NCI-H128 (cell line): Measurements from ENCODE around the gene CD52.
A peak's percentile ranks its signal among the peaks of the same experiment; 100 is the strongest.
"Not testable (repeated sequence)": the region's sequence is repeated elsewhere in the genome, so short reads cannot be mapped to it uniquely, and the experiment has no call there.

Experiments used
- DNase-seq: peaks from one replicate; lab custom pipeline; 2025; ENCODE audit not compliant: unreplicated experiment; lab: John Stamatoyannopoulos, UW

CD52 gene

DNA sequence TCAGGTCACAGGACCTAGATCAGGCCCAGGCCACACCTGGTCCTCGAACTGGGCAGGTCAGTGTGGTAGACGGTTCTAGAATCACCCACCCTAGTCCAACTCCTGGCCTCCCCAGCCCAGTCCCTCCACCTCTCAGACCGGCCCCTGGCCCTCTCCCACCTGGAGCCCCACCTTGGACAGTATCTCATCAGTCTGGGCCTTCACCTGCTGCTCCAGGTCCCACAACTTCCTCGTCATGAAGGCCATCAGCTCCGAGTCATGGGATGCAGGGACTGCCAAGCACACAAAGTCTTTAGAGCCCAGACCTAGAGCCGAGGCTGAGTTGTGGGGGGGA, 20.0 kb upstream of the CD52 start:
- DNase-seq = no peak

DNA sequence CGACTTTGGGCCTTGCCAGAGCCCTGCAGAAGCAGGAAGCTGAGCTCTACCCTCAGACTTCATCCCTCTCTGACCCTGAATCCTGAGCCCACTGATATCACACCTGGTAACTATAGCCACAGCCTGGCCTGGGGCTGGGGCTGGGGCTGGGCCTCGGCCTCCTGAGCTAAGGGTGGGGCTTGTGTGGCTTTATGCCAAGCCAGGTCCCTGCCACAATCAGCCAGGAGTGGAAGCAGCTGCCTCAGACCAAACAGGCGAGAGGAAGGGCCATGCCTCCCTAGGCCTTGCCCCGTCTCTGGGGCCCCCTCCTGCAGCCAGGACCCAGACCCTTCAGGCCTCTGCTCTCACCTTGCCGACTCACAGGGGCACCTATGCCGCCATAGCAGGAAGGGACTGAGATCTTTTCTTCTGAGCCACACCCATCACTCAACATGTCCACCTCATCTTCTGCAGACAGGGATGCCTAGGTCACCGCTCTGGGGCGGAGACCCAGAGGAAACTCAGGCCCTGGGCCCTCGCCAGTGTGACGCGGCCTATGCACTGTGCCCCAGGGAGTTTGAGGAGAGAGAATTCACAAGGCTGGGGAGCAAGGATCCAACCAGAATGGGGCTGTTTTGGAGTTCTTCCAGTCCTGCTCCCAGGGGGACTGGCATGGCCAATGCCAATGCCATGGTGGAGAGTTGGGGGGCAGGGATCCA, 17.0 kb upstream of the CD52 start:
- no peak for DNase-seq

DNA sequence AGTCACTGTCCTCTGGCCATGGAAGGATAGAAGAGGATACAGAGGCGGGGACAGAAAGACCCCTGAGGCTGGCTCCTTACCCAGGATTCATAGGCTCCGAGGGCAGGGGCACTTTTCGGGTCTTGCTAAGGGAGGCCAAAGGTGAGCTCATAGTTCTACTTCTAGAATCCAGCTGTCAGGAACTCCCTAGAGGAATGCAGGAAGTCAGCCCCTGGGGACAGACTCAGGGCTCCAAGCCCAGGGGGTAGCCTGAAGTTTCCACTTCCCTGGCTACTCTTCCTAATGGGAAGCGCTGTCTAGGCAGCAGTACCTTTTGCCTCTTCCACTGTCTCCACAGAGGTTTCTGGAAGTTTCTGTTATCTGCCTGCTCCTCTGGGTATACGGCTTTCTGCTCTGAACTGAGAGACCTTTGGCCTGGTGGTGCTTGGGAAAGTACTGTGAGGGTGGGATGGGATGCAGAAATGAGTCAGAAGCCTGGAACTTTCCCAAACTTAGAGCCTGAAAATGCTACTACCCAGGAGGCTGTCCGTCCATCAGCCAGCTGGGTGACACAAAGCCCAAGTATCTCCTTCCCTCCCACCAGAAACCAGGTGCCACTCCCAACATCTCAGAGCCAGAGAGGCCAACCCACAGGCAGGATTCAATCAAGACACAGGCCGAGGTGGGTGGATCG, 14.9 kb upstream of the CD52 start:
- DNase-seq = no peak

DNA sequence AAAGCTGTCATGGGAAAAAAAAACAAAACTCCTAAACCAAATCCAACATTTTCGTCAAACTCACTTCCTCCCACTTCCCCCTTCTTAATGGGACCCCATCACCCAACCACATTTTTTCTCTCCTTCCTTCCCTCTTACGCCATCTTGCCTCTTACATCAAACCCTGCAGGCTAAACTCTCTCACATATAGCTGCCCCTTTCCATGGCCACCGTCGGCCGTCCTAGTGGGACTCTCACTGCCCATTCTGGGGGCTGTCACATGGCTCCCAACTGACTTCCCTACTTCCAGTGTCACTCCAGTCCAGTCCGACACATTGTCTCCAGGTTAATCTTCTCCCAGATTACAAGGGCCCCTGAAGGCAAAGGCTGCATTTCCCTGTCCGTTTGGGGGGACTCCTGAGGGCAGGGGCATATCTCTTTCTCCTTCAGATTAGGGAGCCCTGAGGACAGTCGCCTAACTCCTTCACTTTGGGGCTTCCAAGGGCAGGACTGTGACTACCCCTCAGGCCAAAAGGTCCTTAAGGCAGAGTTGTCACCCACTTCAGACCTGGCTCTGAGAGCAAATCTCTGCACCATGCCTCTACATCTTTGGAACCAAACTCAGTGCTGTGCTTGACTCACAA, 12.0 kb upstream of the CD52 start:
- DNase-seq = no peak

DNA sequence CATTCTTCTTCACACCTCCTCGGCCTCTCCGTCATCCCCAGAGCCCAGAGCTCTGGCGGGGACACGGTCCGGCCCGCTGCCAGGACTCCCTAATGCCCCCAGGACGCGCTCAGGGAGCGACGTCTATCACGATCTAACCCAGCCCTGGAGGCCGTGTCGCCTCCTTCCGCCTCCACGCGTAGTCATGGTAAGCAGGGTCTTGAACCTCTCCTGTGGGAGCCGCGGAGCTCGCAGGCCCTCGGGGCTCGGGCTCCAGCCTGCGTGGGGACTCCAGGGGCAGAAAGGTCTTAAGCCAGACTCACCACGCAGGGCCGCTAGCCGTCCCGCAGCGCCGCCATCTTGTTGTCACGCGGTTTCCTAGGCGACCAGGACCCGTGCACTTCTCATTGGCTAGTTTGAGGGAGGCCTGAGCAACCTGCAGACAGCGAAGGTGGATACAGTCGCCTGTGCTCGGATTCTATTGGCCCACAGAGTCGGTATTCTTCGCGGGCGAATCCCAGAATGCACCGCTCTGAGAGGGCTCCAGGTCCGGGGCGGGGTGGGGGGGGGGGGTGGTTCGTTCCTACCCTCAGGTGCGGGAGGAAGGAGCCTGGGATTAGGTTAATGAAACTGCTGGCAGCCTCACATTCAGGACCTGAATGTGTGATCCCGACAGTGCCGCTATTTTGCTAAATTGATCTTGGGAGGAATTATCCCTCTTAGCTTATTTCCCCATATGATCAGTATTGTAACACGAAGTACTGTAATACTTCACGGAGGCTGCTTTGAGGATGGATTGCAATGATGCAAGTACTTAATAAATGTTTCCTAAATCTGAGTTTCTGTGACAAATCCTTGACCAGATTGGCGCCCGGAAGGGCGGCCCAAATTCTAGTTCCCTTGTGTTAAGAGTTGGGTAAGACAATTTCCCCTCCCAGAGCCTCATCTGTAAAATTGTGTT, 11.2 kb upstream of the CD52 start, which contains the start of gene UBXN11:
TSS of gene UBXN11 (minus strand) at position 347 of the 940 bp plus-strand sequence. CDS start 3,753 bp downstream, outside the sequence.
- DNase-seq = peak; percentile 98

DNA sequence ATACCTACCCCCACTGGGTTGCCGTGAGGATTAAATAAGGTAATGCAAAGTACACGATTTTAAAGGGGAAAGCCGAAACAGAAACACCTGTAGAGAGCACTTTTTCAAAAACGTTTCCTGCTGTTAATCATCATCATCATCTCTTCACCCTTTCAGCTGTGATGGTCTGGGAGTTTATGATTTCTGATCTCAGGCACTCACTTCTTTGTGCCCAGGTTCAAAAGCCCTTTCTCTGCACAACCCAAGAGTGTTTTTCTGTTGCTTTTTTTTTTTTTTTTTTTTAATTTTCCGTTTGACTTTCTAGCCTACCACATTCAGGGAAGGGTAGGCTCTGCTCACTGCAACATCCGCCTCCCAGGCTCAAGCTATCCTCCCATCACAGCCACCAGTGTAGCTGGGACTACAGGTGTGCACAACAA, 10.4 kb upstream of the CD52 start:
- no peak for DNase-seq

DNA sequence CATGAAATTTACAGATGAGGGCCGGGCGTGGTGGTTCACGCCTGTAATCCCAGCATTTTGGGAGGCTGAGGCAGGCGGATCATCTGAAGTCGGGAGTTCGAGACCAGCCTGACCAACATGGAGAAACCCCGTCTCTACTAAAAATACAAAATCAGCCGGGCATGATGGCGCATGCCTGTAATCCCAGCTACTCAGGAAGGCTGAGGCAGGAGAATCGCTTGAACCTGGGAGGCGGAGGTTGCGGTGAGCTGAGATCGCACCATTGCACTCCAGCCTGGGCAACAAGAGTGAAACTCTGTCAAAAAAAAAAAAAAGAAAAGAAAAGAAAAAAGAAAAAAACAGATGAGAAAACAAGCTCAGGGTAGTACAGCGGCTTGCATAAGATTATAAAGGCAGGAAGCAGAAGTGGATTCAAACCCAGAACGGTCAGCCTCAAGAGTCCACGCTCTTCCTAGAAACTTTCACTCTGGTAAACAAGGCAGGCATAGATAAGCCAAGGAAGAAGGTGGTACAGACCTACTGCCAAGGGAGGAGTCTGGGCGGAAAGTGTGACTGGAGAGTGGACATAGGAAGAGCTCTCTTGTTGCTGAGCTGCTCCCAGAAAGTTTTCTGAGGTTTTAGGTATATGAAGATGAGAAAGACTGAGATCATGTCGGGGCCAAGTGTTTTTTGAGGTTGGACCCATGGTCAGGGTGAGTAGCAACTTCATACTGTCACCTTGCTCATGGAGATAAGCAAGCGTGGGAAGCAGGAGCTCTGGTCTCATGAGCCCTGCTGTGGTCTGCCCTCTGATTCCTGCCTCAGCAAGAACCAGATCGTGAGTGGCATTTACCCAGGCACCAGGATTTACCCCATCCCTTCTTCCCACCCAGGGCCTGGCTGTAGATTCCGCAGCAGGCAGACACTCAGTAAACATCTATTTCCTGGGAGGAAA, 9.5 kb upstream of the CD52 start:
- DNase-seq = not testable (repeated sequence)

DNA sequence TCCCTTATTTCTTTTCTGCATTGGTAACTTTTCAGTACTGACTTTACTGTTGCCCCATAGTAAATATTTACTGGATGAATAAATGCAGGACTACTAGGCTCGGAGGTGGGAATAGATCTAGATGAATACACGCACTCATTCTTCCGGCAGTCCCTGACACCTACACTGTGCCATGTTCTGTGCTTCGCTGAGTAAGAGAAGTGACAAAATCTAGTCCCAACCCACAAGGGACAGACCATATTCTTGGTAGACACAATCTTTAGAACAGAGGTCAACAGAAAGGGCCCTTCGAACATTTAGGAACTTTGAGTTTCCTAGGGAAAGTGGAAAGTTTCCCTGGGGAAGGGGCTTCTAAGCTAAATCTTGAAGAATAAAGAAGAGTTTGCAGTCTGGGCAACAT, 3.3 kb upstream of the CD52 start:
- no peak for DNase-seq

DNA sequence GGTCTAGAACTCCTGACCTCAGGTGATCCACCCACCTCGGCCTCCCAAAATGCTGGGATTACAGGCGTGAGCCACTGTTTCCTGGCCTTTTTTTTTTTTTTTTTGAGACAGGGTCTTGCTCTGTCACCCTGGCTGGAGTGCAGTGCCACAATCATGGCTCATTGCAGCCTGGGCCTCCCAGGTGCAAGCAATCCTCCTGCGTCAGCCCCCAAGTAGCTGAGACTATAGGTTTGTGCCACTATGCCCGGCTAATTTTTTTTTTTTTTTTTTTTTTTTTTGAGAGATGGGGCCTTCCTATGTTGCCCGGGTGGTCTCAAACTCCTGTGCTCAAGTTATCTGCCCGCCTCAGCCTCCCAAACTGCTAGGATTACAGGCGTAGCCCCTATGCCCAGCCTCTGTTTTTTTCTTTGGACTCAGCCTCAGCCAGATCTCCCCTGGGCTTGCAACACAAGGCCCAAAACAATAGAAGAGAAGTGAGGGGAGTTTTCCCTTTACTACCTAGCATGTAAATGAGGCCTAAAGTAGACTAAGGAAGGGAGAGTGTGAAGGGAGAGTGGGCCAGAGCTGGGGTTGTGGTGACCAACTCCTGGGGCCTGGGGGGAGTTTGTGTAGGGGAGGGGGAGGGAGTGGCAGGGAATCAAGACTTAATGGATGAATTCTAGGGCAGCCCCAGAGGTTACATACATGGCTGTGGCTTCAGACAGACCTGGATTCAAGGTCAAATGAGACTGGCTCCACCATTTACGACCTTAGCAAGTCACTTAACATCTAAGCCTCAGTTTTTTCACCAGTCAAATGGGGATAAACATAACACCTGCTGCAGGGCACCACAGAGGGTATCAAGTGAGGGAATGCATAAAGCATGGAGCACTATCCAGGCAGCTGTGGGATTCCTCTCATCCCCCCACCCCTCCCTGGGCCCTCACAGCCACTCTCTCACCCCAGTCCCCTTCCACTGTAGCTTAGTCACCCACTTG, 1.6 kb upstream of the CD52 start:
- no peak for DNase-seq

DNA sequence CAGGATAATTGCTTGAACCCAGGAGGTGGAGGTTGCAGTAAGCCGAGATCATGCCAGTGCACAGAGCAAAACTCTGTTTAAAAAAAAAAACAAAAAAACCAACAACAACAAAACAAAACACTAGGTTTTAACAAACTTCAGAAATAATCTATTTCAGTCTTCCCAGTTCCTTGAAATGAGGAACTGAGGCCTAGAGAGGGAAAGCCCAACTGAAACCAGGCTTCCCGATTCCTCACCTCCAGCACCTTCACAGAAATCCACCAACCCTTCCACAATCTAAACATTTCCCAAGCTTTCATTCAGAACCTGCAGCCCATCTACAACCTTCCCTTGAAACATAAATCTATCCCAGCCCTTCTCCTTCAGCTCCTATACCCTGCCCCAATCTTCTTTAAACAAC, 612 bp upstream of the CD52 start:
- DNase-seq = no peak

DNA sequence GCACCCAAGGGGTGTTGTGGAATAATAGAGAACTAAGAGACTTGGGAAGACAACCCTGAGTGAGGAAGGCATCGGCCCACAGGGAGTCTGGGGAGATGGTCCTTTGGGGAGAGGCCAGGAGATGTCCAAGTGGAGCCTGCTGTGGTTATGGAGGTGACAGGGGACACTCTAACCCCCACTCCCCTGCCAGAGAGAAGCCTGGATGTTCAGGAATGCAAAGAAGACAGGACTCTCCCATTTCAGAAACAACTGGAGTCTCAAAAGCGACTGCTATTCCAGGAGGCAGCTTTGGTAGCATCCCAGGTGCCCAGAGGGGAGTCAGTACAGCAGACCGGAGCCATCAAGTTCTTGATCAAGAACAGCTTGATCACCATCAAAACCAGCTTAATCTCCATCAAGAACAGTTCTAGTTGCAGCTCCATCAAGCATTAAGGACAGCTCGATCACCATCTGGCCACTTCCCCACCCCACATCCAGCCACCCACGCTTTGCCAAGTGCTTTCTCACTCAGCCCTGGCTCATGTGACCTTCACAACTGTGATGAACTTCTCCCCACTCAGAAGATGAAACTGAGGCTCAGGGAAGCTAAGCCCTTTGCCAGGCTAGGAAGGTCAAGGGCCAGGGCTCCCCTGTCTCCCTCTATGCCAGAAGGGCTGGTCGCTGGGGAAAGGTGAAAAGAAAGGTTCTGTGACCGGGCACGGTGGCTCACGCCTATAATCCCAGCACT, 743 bp downstream of the CD52 start:
- no peak for DNase-seq

DNA sequence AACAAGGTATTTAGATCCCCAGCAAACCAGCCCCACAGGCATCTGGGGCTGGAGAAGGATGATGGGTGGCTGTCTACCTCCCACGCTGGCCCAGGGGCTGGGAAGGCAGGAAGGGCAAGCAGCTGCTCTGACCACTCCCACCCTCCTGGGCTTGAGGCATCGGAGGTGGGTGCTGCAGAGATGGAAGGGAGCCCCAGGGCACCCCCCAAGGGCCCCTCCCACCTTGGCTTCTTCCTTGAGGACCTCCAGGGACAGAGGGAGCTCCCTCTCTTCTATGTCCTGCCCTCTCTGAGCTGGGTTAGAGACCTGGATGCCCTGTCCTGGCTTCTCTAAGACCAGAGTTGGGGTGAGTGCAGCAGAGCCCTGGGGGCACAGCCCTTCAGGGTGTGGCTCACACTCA, 3.1 kb downstream of the CD52 start:
- no peak for DNase-seq

DNA sequence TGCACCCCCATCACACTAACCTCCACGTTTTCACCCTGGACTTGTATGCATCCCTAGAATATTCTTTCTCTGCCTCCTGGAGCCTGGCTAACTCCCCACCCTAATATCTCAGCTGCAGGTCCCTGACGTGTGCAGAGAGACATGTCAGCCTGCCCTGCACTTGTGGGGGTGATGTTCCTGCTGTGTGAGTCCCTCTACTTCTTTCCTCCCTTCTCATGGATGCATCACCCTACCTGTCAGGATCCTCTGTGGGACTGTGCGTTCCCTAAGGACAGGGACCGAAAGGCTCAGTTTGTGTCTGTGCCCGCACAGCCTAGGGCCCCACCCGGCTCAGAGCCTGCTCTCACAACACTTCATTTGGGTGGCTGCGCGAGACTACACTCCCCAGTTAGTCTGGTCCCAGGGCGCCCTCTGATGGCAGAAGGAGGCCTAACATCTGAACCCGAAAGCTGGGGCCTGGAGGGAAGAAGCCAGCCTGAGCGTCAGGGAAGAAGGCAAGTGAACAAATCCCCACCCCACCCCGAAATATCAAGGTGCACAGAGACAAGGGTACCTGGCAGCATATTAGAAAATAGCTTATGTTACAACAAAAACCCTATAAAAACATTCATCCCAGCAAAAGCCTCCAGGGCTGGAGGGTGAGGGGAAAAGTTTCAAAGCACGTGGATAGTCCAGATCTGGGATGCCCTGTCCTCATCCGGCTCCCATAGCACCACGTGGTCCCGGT, 3.7 kb downstream of the CD52 start:
- peak; percentile 86 for DNase-seq

DNA sequence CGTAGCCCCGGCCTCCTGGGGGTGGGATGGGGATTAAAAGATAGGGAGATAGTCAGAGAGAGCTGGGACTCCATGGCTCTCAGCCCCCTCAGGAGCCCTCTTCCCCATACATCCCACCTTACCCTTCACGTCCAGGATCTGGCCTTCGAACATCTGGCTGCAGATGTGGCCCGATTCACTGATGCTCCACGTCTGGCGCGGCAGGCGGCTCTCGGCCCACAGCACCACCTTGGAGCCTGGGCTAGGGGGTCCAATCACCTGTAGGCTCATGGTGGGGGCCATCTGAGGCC, 4.2 kb downstream of the CD52 start:
- DNase-seq = no peak

DNA sequence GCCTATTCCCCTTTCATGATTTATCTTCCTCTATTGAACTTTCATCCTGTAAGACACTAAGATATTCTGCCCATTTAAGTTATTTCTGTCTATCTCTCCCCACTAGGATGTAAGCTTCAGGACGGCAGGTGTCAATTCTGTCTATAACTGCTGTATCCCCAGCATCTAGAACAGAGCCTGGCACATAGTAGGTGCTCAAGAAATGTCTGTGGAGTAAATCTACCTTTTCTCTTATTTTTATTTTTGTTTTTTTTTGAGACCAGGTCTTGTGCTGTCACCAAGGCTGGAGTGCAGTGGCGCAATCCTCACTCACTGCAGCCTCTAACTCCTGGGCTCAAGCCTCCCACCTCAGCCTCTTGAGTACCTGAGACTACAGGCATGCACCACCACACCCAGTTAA, 5.6 kb downstream of the CD52 start:
- DNase-seq = no peak

DNA sequence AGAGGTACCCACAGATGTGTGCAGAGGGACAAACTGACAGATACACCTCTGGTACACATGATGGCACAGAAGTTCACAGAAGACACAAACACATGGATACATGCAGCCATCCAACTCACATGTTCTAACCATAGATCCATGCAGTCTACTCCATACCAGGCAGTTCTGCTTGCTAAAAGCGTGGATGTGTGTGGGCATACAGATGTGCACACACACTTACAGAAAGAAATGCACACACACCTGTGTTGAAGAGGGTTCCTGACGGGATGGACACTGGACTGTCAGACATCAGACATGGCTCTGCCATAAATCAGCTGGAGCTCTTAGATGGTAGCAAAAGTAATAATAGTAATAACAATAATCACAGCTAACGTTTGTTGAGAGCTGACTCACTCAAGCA, 6.8 kb downstream of the CD52 start:
- no peak for DNase-seq

DNA sequence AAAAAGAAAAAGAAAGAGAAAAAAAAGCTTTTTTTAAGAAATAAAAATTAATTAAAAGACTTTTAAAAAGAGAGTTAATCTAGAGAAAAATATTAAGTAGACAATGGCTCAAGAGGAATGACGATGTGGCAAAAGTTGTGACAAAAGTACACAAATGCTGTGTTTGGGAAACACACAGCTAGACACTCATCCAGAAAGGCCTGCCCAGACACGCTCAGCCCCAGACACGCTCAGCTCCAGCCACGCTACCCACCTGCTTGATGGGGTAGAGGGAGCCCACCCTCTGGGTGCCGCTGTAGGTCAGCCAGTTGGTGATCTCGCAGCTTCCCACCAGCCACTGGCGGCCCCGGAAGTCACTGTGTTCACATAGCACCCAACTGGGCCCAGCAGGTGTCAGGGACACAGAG, 10.2 kb downstream of the CD52 start:
- DNase-seq = peak; percentile 56

DNA sequence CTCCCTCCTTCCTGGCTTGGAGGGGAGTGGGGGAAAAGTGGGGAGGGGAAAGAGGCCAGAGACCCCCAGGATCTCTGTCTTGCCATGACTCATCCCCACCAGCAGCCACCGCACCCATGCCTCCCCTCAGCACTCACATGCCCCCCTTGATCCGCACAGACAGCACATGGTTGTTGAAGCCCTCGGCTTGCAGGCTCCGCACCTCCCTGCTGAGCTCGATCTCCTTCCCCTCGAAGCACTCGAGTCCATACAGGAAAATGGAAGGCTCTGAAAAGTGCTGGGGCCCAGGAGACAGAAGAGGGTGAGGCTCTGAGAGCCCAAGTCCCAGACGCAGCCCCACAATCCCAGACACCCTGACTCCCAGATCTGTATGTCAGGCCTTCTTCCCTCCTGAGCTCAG, 10.8 kb downstream of the CD52 start:
- no peak for DNase-seq
